AG08396 (cell line): ENCODE measurements around the gene CIAO2A.
"Not testable (repeated sequence)": the region's sequence is repeated elsewhere in the genome, so short reads cannot be mapped to it uniquely, and the experiment has no call there.

Experiments
- DNase-seq: peaks from one replicate; pipeline ENCODE4 v3.0.0; 2012; ENCODE audit warnings: low spot score, mixed read lengths

Gene CIAO2A

GRCh38 chr15:64093627-64094417 is at the start of gene CIAO2A:
CIAO2A (minus strand) TSS chr15:64093838; CDS start chr15:64093768, 70 bp downstream.
- DNase-seq: peak; percentile 91

GRCh38 chr15:64143276-64143675 is 49.6 kb upstream of the CIAO2A start:
- DNase-seq: no peak

- no peak for DNase-seq
Observed at GRCh38 chr15:64141798-64142512, 48.3 kb upstream of the CIAO2A start.

GRCh38 chr15:64138331-64138941 is 44.8 kb upstream of the CIAO2A start:
- DNase-seq: no peak

- DNase-seq: no peak
Observed at GRCh38 chr15:64137226-64137833, 43.7 kb upstream of the CIAO2A start.

- no peak for DNase-seq
Observed at GRCh38 chr15:64136347-64136746, 42.7 kb upstream of the CIAO2A start.

GRCh38 chr15:64134345-64134829 is 40.7 kb upstream of the CIAO2A start:
- no peak for DNase-seq

- no peak for DNase-seq
Observed at GRCh38 chr15:64133623-64134344, 40.1 kb upstream of the CIAO2A start.

- no peak for DNase-seq
Observed at GRCh38 chr15:64132217-64132616, 38.6 kb upstream of the CIAO2A start.

GRCh38 chr15:64131547-64131946 is 37.9 kb upstream of the CIAO2A start:
- DNase-seq: no peak

GRCh38 chr15:64130159-64130558 is 36.5 kb upstream of the CIAO2A start:
- no peak for DNase-seq

GRCh38 chr15:64127521-64128270 is 34.1 kb upstream of the CIAO2A start:
- no peak for DNase-seq

- no peak for DNase-seq
Observed at GRCh38 chr15:64125978-64126377, 32.3 kb upstream of the CIAO2A start.

- DNase-seq: no peak
Observed at GRCh38 chr15:64122936-64123351, 29.3 kb upstream of the CIAO2A start.

- no peak for DNase-seq
Observed at GRCh38 chr15:64122444-64122843, 28.8 kb upstream of the CIAO2A start.

- no peak for DNase-seq
Observed at GRCh38 chr15:64121614-64122013, 28.0 kb upstream of the CIAO2A start.

- DNase-seq: not testable (repeated sequence)
Observed at GRCh38 chr15:64120322-64120721, 26.7 kb upstream of the CIAO2A start.

GRCh38 chr15:64117759-64118487 is 24.3 kb upstream of the CIAO2A start:
- no peak for DNase-seq

- DNase-seq: peak; percentile 20
Observed at GRCh38 chr15:64112904-64113303, 19.3 kb upstream of the CIAO2A start.

- DNase-seq: no peak
Observed at GRCh38 chr15:64112073-64112772, 18.6 kb upstream of the CIAO2A start.
